ENCODE measurements around the gene ABHD6. TPM values are rescaled to one million over a fixed set of nuclear protein-coding genes. Genes with fewer than 3 reads are reported as not detected.
A peak's percentile ranks its signal among the peaks of the same experiment; 100 is the strongest.

The ABHD6 gene
- total RNA-seq, 1 experiment from 2014 or later = 2.2 TPM

DNA sequence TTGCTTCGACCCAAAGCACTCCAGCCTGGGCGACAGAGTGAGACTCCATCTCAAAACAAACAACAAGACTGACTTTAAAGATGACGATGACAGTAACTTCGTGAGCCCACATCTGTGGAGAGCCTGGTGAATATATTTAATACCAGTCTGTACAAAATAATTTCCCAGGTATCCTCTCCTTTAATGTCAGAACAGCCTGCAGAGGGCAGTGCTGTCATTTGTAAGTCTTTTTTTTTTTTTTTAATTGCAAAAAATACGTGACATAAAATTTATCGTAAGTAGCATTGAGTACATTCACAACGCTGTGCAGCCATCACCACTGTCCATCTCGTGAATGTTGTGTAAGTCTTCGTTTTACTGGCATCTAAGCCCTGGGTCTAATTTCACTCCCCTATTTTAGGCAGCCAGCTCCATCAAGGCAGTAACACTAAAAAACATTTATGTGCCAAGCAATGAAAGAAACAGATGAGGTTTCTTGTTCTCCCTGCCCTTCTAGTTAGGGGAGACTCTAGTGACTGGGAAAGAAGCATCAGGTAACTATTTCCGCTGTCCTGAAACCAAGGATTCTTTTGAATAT is 70.1 kb downstream of the ABHD6 start:
- no peak overlapping the region for H4K91ac ChIP-seq (ENCODE audit: insufficient read length, low read depth, low read length)
- no peak overlapping the region for H2BK12ac ChIP-seq (ENCODE audit: insufficient read length, low read depth, low read length)
- H3K79me2 ChIP-seq (ENCODE audit: insufficient read depth, low read length) = peaks cover 25% of the 10 kb centered on the region
- Mint-ChIP-seq H3K27ac (no peak overlapping the region; a peak in 1 of 7 replicates), H3K27me3 (ENCODE audit: low read depth) (peaks cover 13% of the 10 kb centered on the region), H3K36me3 (ENCODE audit: insufficient read depth in 1 of 3, low read depth in 3 of 3) (peaks cover 25 to 45% (median 35%) of the 10 kb centered on the region in 3 experiments), H3K4me1 (peaks cover 14 to 15% of the 10 kb centered on the region in 2 experiments), H3K4me3 (peak overlapping the region; percentile 97 to 99; a peak in 4 of 5 replicates), H3K9me3 (no peaks in the 10 kb centered on the region)
- no peak overlapping the region for H3K4ac ChIP-seq (ENCODE audit: low read depth, low read length)
- H3K23ac ChIP-seq (ENCODE audit: insufficient read length, low read depth, low read length) = no peak overlapping the region
- H2BK120ac ChIP-seq (ENCODE audit: low read depth, low read length, poor library complexity, severe bottlenecking) = no peak overlapping the region
- H3K9ac ChIP-seq (ENCODE audit: extremely low read depth, insufficient read length, low read length) = peak overlapping the region; percentile 97
- no peak overlapping the region for H2BK15ac ChIP-seq (ENCODE audit: low read depth, low read length)
- no peak overlapping the region for H2AFZ ChIP-seq (ENCODE audit: low read length)
- H2BK5ac ChIP-seq (ENCODE audit: insufficient read length, low read length) = no peak overlapping the region
- H4K8ac ChIP-seq (replicated peaks; ENCODE audit: insufficient read length, low read depth, low read length) = no peak overlapping the region
- H3K4me2 ChIP-seq (ENCODE audit: insufficient read depth, insufficient read length, low read length) = peak overlapping the region; percentile 100
- H3K9me3 ChIP-seq (ENCODE audit: control insufficient read depth, low read depth, low read length) = no peaks in the 10 kb centered on the region
- H3K18ac ChIP-seq (ENCODE audit: insufficient read length, low read depth, low read length) = no peak overlapping the region
- no peak overlapping the region for H3K27ac ChIP-seq (ENCODE audit: insufficient read length, low read depth, low read length)
- no peak overlapping the region for H3K56ac ChIP-seq (ENCODE audit: insufficient read length, low read depth, low read length)
- H3K4me1 ChIP-seq (ENCODE audit: insufficient read depth, low read length) = no peaks in the 10 kb centered on the region
- no peaks in the 10 kb centered on the region for H3K27me3 ChIP-seq (ENCODE audit: insufficient read depth, low read length)
- no peak for DNase-seq
- TF ChIP-seq, protein P1, sequence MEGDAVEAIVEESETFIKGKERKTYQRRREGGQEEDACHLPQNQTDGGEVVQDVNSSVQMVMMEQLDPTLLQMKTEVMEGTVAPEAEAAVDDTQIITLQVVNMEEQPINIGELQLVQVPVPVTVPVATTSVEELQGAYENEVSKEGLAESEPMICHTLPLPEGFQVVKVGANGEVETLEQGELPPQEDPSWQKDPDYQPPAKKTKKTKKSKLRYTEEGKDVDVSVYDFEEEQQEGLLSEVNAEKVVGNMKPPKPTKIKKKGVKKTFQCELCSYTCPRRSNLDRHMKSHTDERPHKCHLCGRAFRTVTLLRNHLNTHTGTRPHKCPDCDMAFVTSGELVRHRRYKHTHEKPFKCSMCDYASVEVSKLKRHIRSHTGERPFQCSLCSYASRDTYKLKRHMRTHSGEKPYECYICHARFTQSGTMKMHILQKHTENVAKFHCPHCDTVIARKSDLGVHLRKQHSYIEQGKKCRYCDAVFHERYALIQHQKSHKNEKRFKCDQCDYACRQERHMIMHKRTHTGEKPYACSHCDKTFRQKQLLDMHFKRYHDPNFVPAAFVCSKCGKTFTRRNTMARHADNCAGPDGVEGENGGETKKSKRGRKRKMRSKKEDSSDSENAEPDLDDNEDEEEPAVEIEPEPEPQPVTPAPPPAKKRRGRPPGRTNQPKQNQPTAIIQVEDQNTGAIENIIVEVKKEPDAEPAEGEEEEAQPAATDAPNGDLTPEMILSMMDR (conservative IDR thresholded peaks at IDR 0.05) = peak; percentile 71
- H4K5ac ChIP-seq (ENCODE audit: insufficient read length, low read depth, low read length) = no peak overlapping the region
- no peak overlapping the region for H2BK20ac ChIP-seq (ENCODE audit: low read depth, low read length, poor library complexity, severe bottlenecking)
- no peak overlapping the region; the same call in 1 of the 2 replicates for H3K14ac ChIP-seq (ENCODE audit: insufficient read depth, low read length)
- no peak overlapping the region for H2AK5ac ChIP-seq (ENCODE audit: insufficient read length, low read length)
- no CpG with 5 or more reads among the region's 10 CpGs for WGBS (ENCODE audit: extremely low coverage, insufficient read length, low lambda C conversion rate)
- H3T11ph ChIP-seq (ENCODE audit: low read length) = no peak overlapping the region
- H3K79me1 ChIP-seq (ENCODE audit: insufficient read depth, low read depth, low read length, poor library complexity, severe bottlenecking) = peaks cover 12% of the 10 kb centered on the region
- peaks cover 6% of the 10 kb centered on the region for H3K23me2 ChIP-seq (ENCODE audit: insufficient read length, low read depth, low read length, poor library complexity, severe bottlenecking)
- H4K20me1 ChIP-seq (ENCODE audit: control insufficient read depth, insufficient read depth, insufficient read length) = peaks cover 4% of the 10 kb centered on the region

Data from H9 (cell line).